Measurements from ENCODE around the gene FAM13A. TPM values are rescaled to one million over a fixed set of nuclear protein-coding genes. Genes with fewer than 3 reads are reported as not detected.

Gene FAM13A
- total and polyA plus RNA-seq, 2 of the 13 experiments (the other 11 are each of a cell fraction or from before 2014, with no cell fraction given) = 1.2 to 36.2 TPM

DNA sequence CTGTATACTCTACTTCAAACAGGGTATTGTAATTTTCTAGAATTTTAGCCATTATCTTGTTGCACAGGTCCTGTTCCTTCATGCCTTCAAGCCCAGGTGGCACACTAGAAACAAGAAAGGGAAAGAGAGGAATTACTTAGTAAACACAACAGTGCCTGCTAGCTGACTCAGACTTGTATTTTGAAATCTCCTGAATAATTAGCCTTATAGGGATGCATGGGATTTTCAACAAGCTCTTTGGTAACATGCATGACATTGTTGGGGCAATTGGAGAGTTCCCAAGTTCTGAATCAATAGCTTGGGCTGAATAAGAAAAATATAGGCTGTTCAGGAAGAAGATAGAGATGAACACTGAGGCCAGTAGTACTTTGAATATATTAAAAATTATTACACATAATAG, 118.8 kb downstream of the FAM13A start:
- no peak overlapping the region for H2AFZ ChIP-seq (ENCODE audit: low read length)
- intact Hi-C loops (cut with micrococcal nuclease; ENCODE audit: unreplicated experiment) (no loop called here), in situ Hi-C loops (cut with HindIII; ENCODE audit: extremely low pct_ligation_motif_present, low pct_unique_long_range_greater_than_20kb) (no loop called here)
- no peaks in the 10 kb centered on the region for H3K27me3 ChIP-seq (ENCODE audit: control insufficient read depth in 1 of 2, insufficient read depth in 2 of 2, low read length in 2 of 2)
- POLR2A ChIA-PET = no interaction called here
- CTCF ChIA-PET (ENCODE audit: low intra/inter-chr PET ratio, low total read pairs) = no interaction called here
- no peaks in the 10 kb centered on the region for H3K79me2 ChIP-seq (ENCODE audit: insufficient read depth, low read length)
- ATAC-seq (no peak), FAIRE-seq (no peak), DNase-seq (ENCODE audit: low spot score) (no peak)
- H3K4me3 ChIP-seq (replicated peaks in 1 of 3; ENCODE audit: insufficient read depth in 1 of 3, low read depth in 2 of 3, low read length in 3 of 3) = no peak overlapping the region
- H3K36me3 ChIP-seq (replicated peaks in 1 of 2; ENCODE audit: control insufficient read depth in 1 of 2, insufficient read depth in 2 of 2, low read length in 2 of 2) = no peaks in the 10 kb centered on the region
- H3K4me1 ChIP-seq (ENCODE audit: insufficient read depth, low read length) = no peaks in the 10 kb centered on the region
- no peaks in the 10 kb centered on the region for H4K20me1 ChIP-seq (ENCODE audit: insufficient read depth, low read length)
- H3K4me2 ChIP-seq (ENCODE audit: low read depth, low read length) = no peak overlapping the region
- no peak overlapping the region for H3K9ac ChIP-seq (ENCODE audit: insufficient read depth, low read depth, low read length)
- no peaks in the 10 kb centered on the region for H3K9me3 ChIP-seq (ENCODE audit: low read length)
- no peak overlapping the region for H3K27ac ChIP-seq (ENCODE audit: extremely low read length, insufficient read depth, low read length)
- no TSS peak for BruUV-seq (replicated peaks)
- TF ChIP-seq KLF13 (CRISPR knock-in tag; IDR thresholded peaks at IDR 0.05) (no peak), ZNF878 (CRISPR knock-in tag; IDR thresholded peaks at IDR 0.05) (no peak), SOX6 (IDR thresholded peaks at IDR 0.05) (no peak), SOX6 (CRISPR knock-in tag; IDR thresholded peaks at IDR 0.05) (no peak), ZNF614 (CRISPR knock-in tag; IDR thresholded peaks at IDR 0.05; ENCODE audit: borderline replicate concordance) (no peak), ZNF652 (CRISPR knock-in tag; IDR thresholded peaks at IDR 0.05; ENCODE audit: borderline replicate concordance, low read depth) (no peak), HNRNPK (IDR thresholded peaks at IDR 0.05; ENCODE audit: low read depth, low read length, poor library complexity, severe bottlenecking) (no peak), ZNF776 (CRISPR knock-in tag; IDR thresholded peaks at IDR 0.05) (no peak), RFX1 (IDR thresholded peaks at IDR 0.05) (no peak), RFX3 (CRISPR knock-in tag; IDR thresholded peaks at IDR 0.05) (no peak), SOX13 (IDR thresholded peaks at IDR 0.05) (no peak), SOX13 (CRISPR knock-in tag; conservative IDR thresholded peaks at IDR 0.05 in 1 of 2, IDR thresholded peaks at IDR 0.05 in 1 of 2) (no peak)
- TF ChIP-seq, protein P1, sequence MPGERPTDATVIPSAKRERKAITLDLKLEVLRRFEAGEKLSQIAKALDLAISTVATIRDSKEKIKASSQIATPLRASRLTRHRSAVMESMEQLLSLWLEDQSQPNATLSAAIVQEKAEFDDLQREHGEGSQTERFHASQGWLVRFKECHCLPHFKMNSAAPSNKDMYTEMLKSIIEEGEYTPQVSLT (CRISPR knock-in tag; IDR thresholded peaks at IDR 0.05; ENCODE audit: borderline replicate concordance, low read depth) = no peak
